ENCODE results near the gene FOXG1.

FOXG1 gene

GRCh38 chr14:28776482-28777266 lies 10.1 kb downstream of the FOXG1 start:
- no peak for DNase-seq (ENCODE audit: low spot score)

- no peak for DNase-seq (ENCODE audit: low spot score)
Observed at GRCh38 chr14:28777471-28778137, 11.0 kb downstream of the FOXG1 start.

- DNase-seq (ENCODE audit: low spot score) = no peak
Observed at GRCh38 chr14:28778138-28779117, 11.8 kb downstream of the FOXG1 start.

- no peak for DNase-seq (ENCODE audit: low spot score)
Observed at GRCh38 chr14:28779456-28779855, 12.9 kb downstream of the FOXG1 start.

GRCh38 chr14:28780843-28781820 lies 14.5 kb downstream of the FOXG1 start:
- DNase-seq (ENCODE audit: low spot score) = no peak

- no peak for DNase-seq (ENCODE audit: low spot score)
Observed at GRCh38 chr14:28782301-28782700, 15.7 kb downstream of the FOXG1 start.

- no peak for DNase-seq (ENCODE audit: low spot score)
Observed at GRCh38 chr14:28783664-28784063, 17.1 kb downstream of the FOXG1 start.

GRCh38 chr14:28784096-28785048 lies 17.8 kb downstream of the FOXG1 start:
- no peak for DNase-seq (ENCODE audit: low spot score)

- peak; percentile 87 for DNase-seq (ENCODE audit: low spot score)
Observed at GRCh38 chr14:28785096-28785952, 18.7 kb downstream of the FOXG1 start.

GRCh38 chr14:28807518-28807917 lies 40.9 kb downstream of the FOXG1 start:
- DNase-seq (ENCODE audit: low spot score) = no peak

GRCh38 chr14:28813810-28814209 lies 47.2 kb downstream of the FOXG1 start:
- DNase-seq (ENCODE audit: low spot score) = no peak
